Liver (tissue), 9 donors: Measurements from ENCODE around the gene IRX2. TPM values are rescaled to one million over a fixed set of nuclear protein-coding genes. Genes with fewer than 3 reads are reported as not detected.

Experiments
- DNase-seq: peaks from one replicate; pipeline ENCODE4 v3.0.0-alpha.2; 2017; ENCODE audit warnings: low spot score
- H3K27ac ChIP-seq, 2 donors: one replicate each; pipeline ENCODE4 v1.7.0; 2013; ENCODE audit warnings: inconsistent platforms in 2 of 2, low read length in 2 of 2, control low read depth in 1 of 2, low read depth in 1 of 2, mild to moderate bottlenecking in 1 of 2
- H3K27me3 ChIP-seq, 4 donors: one replicate each; pipeline versions ENCODE4 v1.6.1 to v1.7.0; 2013; ENCODE audit warnings: low read length in 3 of 4, inconsistent platforms in 1 of 4, mild to moderate bottlenecking in 1 of 4, moderate library complexity in 1 of 4; ENCODE audit not compliant: control insufficient read depth in 4 of 4, insufficient read depth in 4 of 4
- H3K36me3 ChIP-seq, 4 donors: one replicate each; pipeline versions ENCODE4 v1.6.1 to v1.7.0; 2013; ENCODE audit warnings: low read length in 3 of 4, mild to moderate bottlenecking in 3 of 4, low read depth in 1 of 4, moderate library complexity in 1 of 4; ENCODE audit not compliant: control insufficient read depth in 4 of 4, insufficient read depth in 3 of 4
- H3K4me1 ChIP-seq, 4 donors: one replicate each; pipeline versions ENCODE4 v1.6.1 to v1.7.0; 2013; ENCODE audit warnings: low read length in 3 of 4, mild to moderate bottlenecking in 3 of 4, moderate library complexity in 1 of 4; ENCODE audit not compliant: control insufficient read depth in 4 of 4, insufficient read depth in 4 of 4
- H3K4me3 ChIP-seq, 3 donors: one replicate each; pipeline versions ENCODE4 v1.6.1 to v1.7.0; 2013; ENCODE audit warnings: low read length in 3 of 3, control low read depth in 1 of 3, low read depth in 1 of 3, mild to moderate bottlenecking in 1 of 3
- H3K9ac ChIP-seq, 2 donors: one replicate each; pipeline ENCODE4 v1.7.0; 2013; ENCODE audit warnings: low read length in 2 of 2, mild to moderate bottlenecking in 2 of 2, moderate library complexity in 2 of 2, control low read depth in 1 of 2, low read depth in 1 of 2
- H3K9me3 ChIP-seq, 4 donors: one replicate each; pipeline versions ENCODE4 v1.6.1 to v1.7.0; 2013; ENCODE audit warnings: low read length in 3 of 4; ENCODE audit not compliant: control insufficient read depth in 4 of 4
- EGR1 ChIP-seq, 2 donors: IDR thresholded peaks; 2 replicates each; pipeline ENCODE4 v1.6.1; 2016 to 2018; ENCODE audit warnings: antibody characterized with exemption in 2 of 2, low read depth in 2 of 2
- FOXA1 ChIP-seq: IDR thresholded peaks from 2 replicates; pipeline ENCODE4 v1.6.1; 2016; ENCODE audit warnings: antibody characterized with exemption
- FOXA2 ChIP-seq: IDR thresholded peaks from 2 replicates; pipeline ENCODE4 v1.6.1; 2016; ENCODE audit warnings: antibody characterized with exemption
- GABPA ChIP-seq, 2 donors: IDR thresholded peaks in 1 of 2; conservative IDR thresholded peaks in 1 of 2; 2 replicates each; pipeline ENCODE4 v1.6.1; 2016; ENCODE audit warnings: antibody characterized with exemption in 2 of 2, mild to moderate bottlenecking in 1 of 2, moderate library complexity in 1 of 2
- HNF4G ChIP-seq: IDR thresholded peaks from 2 replicates; pipeline ENCODE4 v1.6.1; 2016; ENCODE audit warnings: antibody characterized with exemption
- JUND ChIP-seq, 2 donors: IDR thresholded peaks; 2 replicates each; pipeline ENCODE4 v1.6.1; 2016; ENCODE audit warnings: antibody characterized with exemption in 2 of 2
- NR2F2 ChIP-seq: IDR thresholded peaks from 2 replicates; pipeline ENCODE4 v1.6.1; 2016; ENCODE audit warnings: antibody characterized with exemption
- RAD21 ChIP-seq, 2 donors: IDR thresholded peaks; 2 replicates each; pipeline ENCODE4 v1.6.1; 2016; ENCODE audit warnings: antibody characterized with exemption in 2 of 2, mild to moderate bottlenecking in 2 of 2
- RXRA ChIP-seq, 2 donors: IDR thresholded peaks; 2 replicates each; pipeline ENCODE4 v1.6.1; 2017 to 2018; ENCODE audit warnings: antibody characterized with exemption in 2 of 2, mild to moderate bottlenecking in 1 of 2
- SP1 ChIP-seq: IDR thresholded peaks from 2 replicates; pipeline ENCODE4 v1.6.1; 2018; ENCODE audit warnings: antibody characterized with exemption, mild to moderate bottlenecking
- TAF1 ChIP-seq: conservative IDR thresholded peaks from 2 replicates; pipeline ENCODE4 v1.6.1; 2016; ENCODE audit warnings: antibody characterized with exemption, mild to moderate bottlenecking
- YY1 ChIP-seq: IDR thresholded peaks from 2 replicates; pipeline ENCODE4 v1.6.1; 2016; ENCODE audit warnings: antibody characterized with exemption, mild to moderate bottlenecking
- WGBS: extraction: QIAGEN DNeasy Blood & Tissue Kit; methylation state at CpG from one replicate; pipeline ENCODE4 v1.1.7; 2013; 5-methylcytosine and 5-hydroxymethylcytosine counted together
- polyA plus RNA-seq, 2 donors: library from polyadenylated mRNA; stranded (reverse) in 1 of 2; unstranded in 1 of 2; fragments of 200-250 nt in 1 of 2; fragments of >200 nt in 1 of 2; fragmentation: Nextera tagmentation in 1 of 2; extraction: Ambion mirVana in 1 of 2; gene quantifications; one replicate each; pipeline versions ENCODE4 v1.2.1 to v1.2.3, GENCODE V29; 2013 to 2015
- total RNA-seq, 2 donors: library from RNA; depleted of rRNA; stranded (reverse); fragments of >200 nt; gene quantifications; one replicate each; pipeline ENCODE4 v1.2.3, GENCODE V29; 2014
- TF ChIP-seq, protein P1 (sequence below): IDR thresholded peaks from 2 replicates; pipeline ENCODE4 v1.6.1; 2016; ENCODE audit warnings: antibody characterized with exemption
- TF ChIP-seq, protein P2 (sequence below): IDR thresholded peaks from 2 replicates; pipeline ENCODE4 v1.6.1; 2016; ENCODE audit warnings: antibody characterized with exemption
- TF ChIP-seq, protein P3 (sequence below): IDR thresholded peaks from 2 replicates; pipeline ENCODE4 v1.6.1; 2016; ENCODE audit warnings: antibody characterized with exemption, mild to moderate bottlenecking
- TF ChIP-seq, protein P4 (sequence below): IDR thresholded peaks from 2 replicates; pipeline ENCODE4 v1.6.1; 2016; ENCODE audit warnings: antibody characterized with exemption
- donor health status: healthy.
- donor health status: healthy.
- donor health status: healthy.
- donor health status: healthy.
- donor health status: healthy.

The IRX2 gene
- total and polyA plus RNA-seq, 4 donors, result not detected

DNA sequence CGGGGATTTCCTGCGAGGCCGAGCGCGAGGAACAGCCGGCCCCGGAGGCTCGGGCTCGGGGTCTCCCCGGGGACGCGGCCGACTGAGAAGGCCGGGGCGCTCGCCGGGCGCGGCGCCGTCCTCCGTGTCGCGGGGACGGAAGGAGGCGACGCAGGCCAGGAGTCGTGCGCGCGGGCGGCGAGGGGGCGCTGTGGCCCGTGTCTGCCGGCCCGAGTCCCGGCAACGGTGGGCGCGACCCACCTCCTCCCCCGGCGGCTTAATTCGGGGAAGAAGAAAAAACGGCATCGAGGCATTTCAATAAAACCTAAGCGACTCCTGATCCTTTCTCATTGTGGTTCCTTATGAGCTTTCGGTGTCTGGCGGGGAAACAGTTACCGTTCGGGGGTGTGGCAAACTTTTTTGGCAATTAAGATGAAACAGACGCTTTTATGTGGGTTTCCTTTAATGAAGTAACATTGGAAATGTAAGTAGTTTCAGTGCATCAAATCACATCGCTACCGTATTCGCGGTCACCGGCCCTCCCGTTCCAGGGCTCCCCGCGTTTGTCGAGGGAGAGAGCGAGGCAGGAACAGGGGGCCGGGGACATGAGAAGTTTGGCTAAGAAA, 3.7 kb upstream of the IRX2 start:
- H3K36me3 ChIP-seq, result no peaks in the 10 kb centered on the region
- H3K27ac ChIP-seq, result no peak overlapping the region
- DNase-seq, result no peak
- no peak overlapping the region for H3K9ac ChIP-seq
- TF ChIP-seq, protein P1, sequence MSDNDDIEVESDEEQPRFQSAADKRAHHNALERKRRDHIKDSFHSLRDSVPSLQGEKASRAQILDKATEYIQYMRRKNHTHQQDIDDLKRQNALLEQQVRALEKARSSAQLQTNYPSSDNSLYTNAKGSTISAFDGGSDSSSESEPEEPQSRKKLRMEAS, result no peak
- TF ChIP-seq, protein P2, sequence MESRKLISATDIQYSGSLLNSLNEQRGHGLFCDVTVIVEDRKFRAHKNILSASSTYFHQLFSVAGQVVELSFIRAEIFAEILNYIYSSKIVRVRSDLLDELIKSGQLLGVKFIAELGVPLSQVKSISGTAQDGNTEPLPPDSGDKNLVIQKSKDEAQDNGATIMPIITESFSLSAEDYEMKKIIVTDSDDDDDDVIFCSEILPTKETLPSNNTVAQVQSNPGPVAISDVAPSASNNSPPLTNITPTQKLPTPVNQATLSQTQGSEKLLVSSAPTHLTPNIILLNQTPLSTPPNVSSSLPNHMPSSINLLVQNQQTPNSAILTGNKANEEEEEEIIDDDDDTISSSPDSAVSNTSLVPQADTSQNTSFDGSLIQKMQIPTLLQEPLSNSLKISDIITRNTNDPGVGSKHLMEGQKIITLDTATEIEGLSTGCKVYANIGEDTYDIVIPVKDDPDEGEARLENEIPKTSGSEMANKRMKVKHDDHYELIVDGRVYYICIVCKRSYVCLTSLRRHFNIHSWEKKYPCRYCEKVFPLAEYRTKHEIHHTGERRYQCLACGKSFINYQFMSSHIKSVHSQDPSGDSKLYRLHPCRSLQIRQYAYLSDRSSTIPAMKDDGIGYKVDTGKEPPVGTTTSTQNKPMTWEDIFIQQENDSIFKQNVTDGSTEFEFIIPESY, result no peak
- TF ChIP-seq EGR1 (IDR thresholded peaks at IDR 0.05; ENCODE audit: low read depth in 2 of 2) (no peak), HNF4G (no peak), SP1 (no peak), JUND (IDR thresholded peaks at IDR 0.05) (no peak), GABPA (IDR thresholded peaks at IDR 0.05 in 1 of 2, conservative IDR thresholded peaks at IDR 0.05 in 1 of 2) (no peak)
- WGBS, result 5% methylated on average over 63 of the region's 63 CpGs
- peaks cover 7 to 48% (median 14%) of the 10 kb centered on the region in 4 donors for H3K27me3 ChIP-seq
- H3K4me3 ChIP-seq, result no peak overlapping the region
- peaks cover 22 to 45% (median 26%) of the 10 kb centered on the region in 4 donors for H3K4me1 ChIP-seq
- no peaks in the 10 kb centered on the region for H3K9me3 ChIP-seq

DNA sequence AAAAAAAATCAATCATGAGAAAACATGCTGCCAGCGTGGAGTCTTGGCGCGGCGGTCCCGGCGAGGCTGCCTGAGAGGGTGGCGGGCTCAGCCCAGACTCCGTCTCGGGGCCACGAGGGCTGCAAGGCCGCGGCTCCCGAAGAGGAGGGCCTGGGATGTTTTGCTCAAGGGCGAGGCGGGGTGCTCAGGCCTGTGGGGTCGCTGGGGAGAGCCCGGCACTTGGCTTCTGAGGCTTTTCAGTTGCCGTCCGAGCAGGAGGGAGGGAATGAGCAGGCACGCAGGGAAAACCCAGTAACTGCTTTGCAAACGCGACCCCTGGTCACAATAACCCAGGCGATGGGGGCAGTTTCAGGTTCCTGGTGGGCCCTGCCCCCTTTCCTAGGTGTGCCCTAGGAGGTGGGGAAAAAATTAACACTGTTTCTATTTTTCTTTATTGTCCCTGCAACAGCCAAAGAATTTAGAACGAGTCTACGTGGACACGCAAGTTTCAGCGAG, 3.2 kb upstream of the IRX2 start:
- 5% methylated on average over 27 of the region's 27 CpGs for WGBS
- no peak for DNase-seq
- no peak overlapping the region for H3K9ac ChIP-seq
- H3K4me1 ChIP-seq, result peaks cover 22 to 49% (median 27%) of the 10 kb centered on the region in 4 donors
- TF ChIP-seq, protein P1, result no peak
- TF ChIP-seq EGR1 (IDR thresholded peaks at IDR 0.05; ENCODE audit: low read depth in 2 of 2) (no peak), HNF4G (no peak)
- peaks cover 0 to 1% (median 0%) of the 10 kb centered on the region in 4 donors for H3K9me3 ChIP-seq
- no peaks in the 10 kb centered on the region for H3K36me3 ChIP-seq
- H3K27ac ChIP-seq, result no peak overlapping the region
- peaks cover 5 to 52% (median 18%) of the 10 kb centered on the region in 4 donors for H3K27me3 ChIP-seq
- no peak overlapping the region for H3K4me3 ChIP-seq

DNA sequence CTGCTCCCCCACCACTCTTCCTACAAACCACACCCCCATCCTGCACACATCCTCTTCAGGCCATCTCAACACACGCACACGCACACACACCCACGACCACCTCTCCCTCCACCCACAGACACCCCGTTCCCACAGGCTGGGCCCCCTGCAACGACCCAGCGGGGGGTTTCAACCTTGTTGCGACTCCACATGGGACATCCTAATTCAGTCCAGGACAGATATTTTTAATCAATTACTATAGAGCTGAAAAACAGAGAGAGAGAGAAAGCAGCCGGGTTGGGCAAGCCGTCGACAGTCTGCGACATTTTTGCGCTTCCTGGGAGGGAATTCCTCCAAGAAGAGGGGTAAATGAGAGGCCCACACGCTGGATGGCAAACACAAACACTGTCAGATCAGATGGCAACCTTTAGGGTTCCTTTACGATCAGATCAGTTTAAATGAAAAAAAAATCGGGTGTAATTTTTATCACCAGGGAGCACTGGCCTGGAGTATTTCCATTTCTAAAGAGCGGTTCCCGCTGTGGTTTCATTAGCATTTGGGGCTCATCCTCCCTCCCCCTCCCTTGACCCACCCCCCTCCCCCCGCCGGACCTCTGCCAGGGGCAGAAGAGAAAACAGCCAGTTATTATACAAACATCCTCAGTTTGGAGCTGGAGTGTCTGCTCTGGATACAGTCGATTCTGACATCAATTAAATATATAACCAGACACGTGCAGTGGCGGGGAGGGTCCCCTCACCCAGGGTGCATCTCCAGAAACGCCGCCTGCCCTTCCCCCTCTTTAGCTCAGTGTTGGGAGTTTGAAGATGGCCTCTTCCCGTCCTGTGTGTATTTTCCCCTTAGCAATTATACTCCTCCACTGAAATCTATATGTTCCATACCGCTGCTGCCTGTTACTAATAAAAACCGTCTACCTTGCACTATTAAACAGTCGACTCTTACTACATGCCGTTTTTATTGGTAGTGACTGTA, 2.3 kb upstream of the IRX2 start:
- Histone ChIP-seq H3K4me3 (no peak overlapping the region), H3K27me3 (peaks cover 7 to 60% (median 19%) of the 10 kb centered on the region in 4 donors), H3K36me3 (no peaks in the 10 kb centered on the region), H3K9ac (no peak overlapping the region), H3K9me3 (peaks cover 0 to 2% (median 0%) of the 10 kb centered on the region in 4 donors), H3K27ac (no peak overlapping the region), H3K4me1 (peaks cover 22 to 56% (median 27%) of the 10 kb centered on the region in 4 donors)
- no peak for DNase-seq
- WGBS, result 4% methylated on average over 29 of the region's 29 CpGs
- TF ChIP-seq HNF4G (no peak), GABPA (IDR thresholded peaks at IDR 0.05 in 1 of 2, conservative IDR thresholded peaks at IDR 0.05 in 1 of 2) (no peak), RXRA (IDR thresholded peaks at IDR 0.05) (no peak), YY1 (no peak), FOXA2 (no peak), SP1 (no peak), EGR1 (IDR thresholded peaks at IDR 0.05; ENCODE audit: low read depth in 2 of 2) (no peak), NR2F2 (no peak), RAD21 (IDR thresholded peaks at IDR 0.05) (no peak), TAF1 (no peak), FOXA1 (no peak), JUND (IDR thresholded peaks at IDR 0.05) (no peak)
- TF ChIP-seq, protein P3, sequence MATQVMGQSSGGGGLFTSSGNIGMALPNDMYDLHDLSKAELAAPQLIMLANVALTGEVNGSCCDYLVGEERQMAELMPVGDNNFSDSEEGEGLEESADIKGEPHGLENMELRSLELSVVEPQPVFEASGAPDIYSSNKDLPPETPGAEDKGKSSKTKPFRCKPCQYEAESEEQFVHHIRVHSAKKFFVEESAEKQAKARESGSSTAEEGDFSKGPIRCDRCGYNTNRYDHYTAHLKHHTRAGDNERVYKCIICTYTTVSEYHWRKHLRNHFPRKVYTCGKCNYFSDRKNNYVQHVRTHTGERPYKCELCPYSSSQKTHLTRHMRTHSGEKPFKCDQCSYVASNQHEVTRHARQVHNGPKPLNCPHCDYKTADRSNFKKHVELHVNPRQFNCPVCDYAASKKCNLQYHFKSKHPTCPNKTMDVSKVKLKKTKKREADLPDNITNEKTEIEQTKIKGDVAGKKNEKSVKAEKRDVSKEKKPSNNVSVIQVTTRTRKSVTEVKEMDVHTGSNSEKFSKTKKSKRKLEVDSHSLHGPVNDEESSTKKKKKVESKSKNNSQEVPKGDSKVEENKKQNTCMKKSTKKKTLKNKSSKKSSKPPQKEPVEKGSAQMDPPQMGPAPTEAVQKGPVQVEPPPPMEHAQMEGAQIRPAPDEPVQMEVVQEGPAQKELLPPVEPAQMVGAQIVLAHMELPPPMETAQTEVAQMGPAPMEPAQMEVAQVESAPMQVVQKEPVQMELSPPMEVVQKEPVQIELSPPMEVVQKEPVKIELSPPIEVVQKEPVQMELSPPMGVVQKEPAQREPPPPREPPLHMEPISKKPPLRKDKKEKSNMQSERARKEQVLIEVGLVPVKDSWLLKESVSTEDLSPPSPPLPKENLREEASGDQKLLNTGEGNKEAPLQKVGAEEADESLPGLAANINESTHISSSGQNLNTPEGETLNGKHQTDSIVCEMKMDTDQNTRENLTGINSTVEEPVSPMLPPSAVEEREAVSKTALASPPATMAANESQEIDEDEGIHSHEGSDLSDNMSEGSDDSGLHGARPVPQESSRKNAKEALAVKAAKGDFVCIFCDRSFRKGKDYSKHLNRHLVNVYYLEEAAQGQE, result no peak
- TF ChIP-seq, protein P1, result no peak
- TF ChIP-seq, protein P4, sequence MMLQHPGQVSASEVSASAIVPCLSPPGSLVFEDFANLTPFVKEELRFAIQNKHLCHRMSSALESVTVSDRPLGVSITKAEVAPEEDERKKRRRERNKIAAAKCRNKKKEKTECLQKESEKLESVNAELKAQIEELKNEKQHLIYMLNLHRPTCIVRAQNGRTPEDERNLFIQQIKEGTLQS, result no peak
